Caco-2 (cell line): ENCODE data around the gene SPECC1. TPM values are rescaled to one million over a fixed set of nuclear protein-coding genes. Genes with fewer than 3 reads are reported as not detected.

Source experiments
- BruUV-seq: library from RNA; stranded (reverse); fragments of 400-500 nt; replicated peaks from 2 replicates; lab custom pipeline; 2021; lab: Mats Ljungman, UMichigan
- CTCF ChIA-PET: fragments of 300-600 bp; sonication (Branson Sonifier 250); formaldehyde crosslinking; loops from one replicate; lab custom pipeline; 2022; ENCODE audit warnings: antibody characterized with exemption; lab: Charles Lee
- POLR2A ChIA-PET: fragments of 300-600 bp; sonication (Branson Sonifier 250); formaldehyde crosslinking; loops from one replicate; lab custom pipeline; 2022; ENCODE audit warnings: antibody characterized with exemption; lab: Charles Lee
- DNase-seq, 2 experiments: peaks; one replicate each; pipeline versions ENCODE4 v3.0.0 to v3.0.0-alpha.2; 2020 to 2022
- H3K27me3 ChIP-seq: replicated peaks from 2 replicates; pipeline ENCODE4 v1.6.0; 2011; ENCODE audit warnings: low read length; ENCODE audit not compliant: control insufficient read depth, insufficient read depth
- H3K36me3 ChIP-seq: 2 replicates; pipeline ENCODE4 v1.5.1; 2011; ENCODE audit warnings: low read length; ENCODE audit not compliant: control insufficient read depth, insufficient read depth
- H3K4me1 ChIP-seq: fragments of 250-450 bp; sonication (Bioruptor Pico); 2 replicates; pipeline ENCODE4 v1.5.1; 2020; ENCODE audit warnings: mild to moderate bottlenecking
- H3K4me3 ChIP-seq: 2 replicates; pipeline ENCODE4 v1.5.1; 2011; ENCODE audit warnings: low read depth, mild to moderate bottlenecking, control low read depth, low read length
- H3K9me3 ChIP-seq: fragments of 250-450 bp; sonication (Bioruptor Pico); 2 replicates; pipeline ENCODE4 v1.5.1; 2020; ENCODE audit warnings: mild to moderate bottlenecking, moderate library complexity
- H3K27ac Mint-ChIP-seq: one replicate; pipeline ENCODE4 v1.8.0; 2022; ENCODE audit warnings: mixed read lengths; ENCODE audit not compliant: unreplicated experiment
- H3K27me3 Mint-ChIP-seq: one replicate; pipeline ENCODE4 v1.8.0; 2022; ENCODE audit warnings: mixed read lengths; ENCODE audit not compliant: insufficient read depth, unreplicated experiment
- H3K36me3 Mint-ChIP-seq: one replicate; pipeline ENCODE4 v1.8.0; 2022; ENCODE audit warnings: mild to moderate bottlenecking, mixed read lengths; ENCODE audit not compliant: insufficient read depth, unreplicated experiment
- H3K4me1 Mint-ChIP-seq: one replicate; pipeline ENCODE4 v1.8.0; 2022; ENCODE audit warnings: low read depth, mixed read lengths; ENCODE audit not compliant: unreplicated experiment
- H3K4me3 Mint-ChIP-seq: one replicate; pipeline ENCODE4 v1.8.0; 2022; ENCODE audit warnings: mild to moderate bottlenecking, moderate library complexity, mixed read lengths; ENCODE audit not compliant: unreplicated experiment
- H3K9me3 Mint-ChIP-seq: one replicate; pipeline ENCODE4 v1.8.0; 2022; ENCODE audit warnings: mixed read lengths; ENCODE audit not compliant: unreplicated experiment
- intact Hi-C: fragments of 100-400 bp; cut with micrococcal nuclease; formaldehyde crosslinking; loops from one replicate; pipeline ENCODE4 v1.10.0; 2022; ENCODE audit not compliant: unreplicated experiment
- total RNA-seq: library from RNA; stranded (reverse); gene quantifications from 2 replicates; pipeline ENCODE4 v1.2.3, GENCODE V29; 2022
- TF ChIP-seq, protein P1 (sequence below), 2 experiments: fragments of 200-600 bp in 1 of 2; IDR thresholded peaks; 1 replicate in 1 of 2; 2 replicates in 1 of 2; pipeline versions ENCODE4 v1.5.1 to v1.8.0; 2011 to 2022; ENCODE audit warnings: antibody characterized with exemption in 1 of 2, control low read depth in 1 of 2, inconsistent platforms in 1 of 2, low read depth in 1 of 2, low read length in 1 of 2, mild to moderate bottlenecking in 1 of 2, moderate library complexity in 1 of 2; ENCODE audit not compliant: insufficient read depth in 1 of 2, severe bottlenecking in 1 of 2, unreplicated experiment in 1 of 2

SPECC1 gene
- total RNA-seq, 1 experiment from 2014 or later: 123 TPM

DNA sequence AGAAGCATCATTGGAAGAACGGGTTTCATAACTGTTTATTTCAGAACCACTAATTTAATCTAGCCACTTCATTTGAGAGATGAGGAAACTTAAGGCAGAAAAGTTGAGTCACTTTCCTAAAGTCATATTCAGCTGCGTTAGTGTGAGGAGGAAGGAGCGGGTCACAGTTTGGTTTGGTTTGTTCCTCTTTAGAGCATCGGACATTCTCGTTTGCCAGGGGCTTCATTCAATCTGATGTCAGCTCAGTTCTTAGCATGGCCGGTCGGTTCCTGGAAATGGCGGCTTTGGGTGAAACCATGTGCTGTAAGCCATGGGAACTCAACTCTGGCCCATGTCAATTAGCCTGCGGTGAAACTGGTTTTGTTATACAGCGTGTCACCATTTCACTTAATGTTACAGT lies 271.7 kb downstream of the SPECC1 start:
- Mint-ChIP-seq H3K4me1 (no peaks in the 10 kb centered on the region), H3K36me3 (peaks cover 29% of the 10 kb centered on the region), H3K27ac (no peak overlapping the region), H3K27me3 (no peaks in the 10 kb centered on the region), H3K4me3 (no peak overlapping the region), H3K9me3 (no peaks in the 10 kb centered on the region)
- DNase-seq: no peak
- TF ChIP-seq, protein P1, sequence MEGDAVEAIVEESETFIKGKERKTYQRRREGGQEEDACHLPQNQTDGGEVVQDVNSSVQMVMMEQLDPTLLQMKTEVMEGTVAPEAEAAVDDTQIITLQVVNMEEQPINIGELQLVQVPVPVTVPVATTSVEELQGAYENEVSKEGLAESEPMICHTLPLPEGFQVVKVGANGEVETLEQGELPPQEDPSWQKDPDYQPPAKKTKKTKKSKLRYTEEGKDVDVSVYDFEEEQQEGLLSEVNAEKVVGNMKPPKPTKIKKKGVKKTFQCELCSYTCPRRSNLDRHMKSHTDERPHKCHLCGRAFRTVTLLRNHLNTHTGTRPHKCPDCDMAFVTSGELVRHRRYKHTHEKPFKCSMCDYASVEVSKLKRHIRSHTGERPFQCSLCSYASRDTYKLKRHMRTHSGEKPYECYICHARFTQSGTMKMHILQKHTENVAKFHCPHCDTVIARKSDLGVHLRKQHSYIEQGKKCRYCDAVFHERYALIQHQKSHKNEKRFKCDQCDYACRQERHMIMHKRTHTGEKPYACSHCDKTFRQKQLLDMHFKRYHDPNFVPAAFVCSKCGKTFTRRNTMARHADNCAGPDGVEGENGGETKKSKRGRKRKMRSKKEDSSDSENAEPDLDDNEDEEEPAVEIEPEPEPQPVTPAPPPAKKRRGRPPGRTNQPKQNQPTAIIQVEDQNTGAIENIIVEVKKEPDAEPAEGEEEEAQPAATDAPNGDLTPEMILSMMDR (IDR thresholded peaks at IDR 0.05; ENCODE audit: insufficient read depth in 1 of 2, low read depth in 1 of 2, low read length in 1 of 2, severe bottlenecking in 1 of 2, unreplicated experiment in 1 of 2): no peak
- intact Hi-C loops: no loop called here
- BruUV-seq: no TSS peak
- no peaks in the 10 kb centered on the region for H3K36me3 ChIP-seq
- no peak overlapping the region for H3K4me3 ChIP-seq
- POLR2A ChIA-PET: no interaction called here
- no peaks in the 10 kb centered on the region for H3K9me3 ChIP-seq
- H3K27me3 ChIP-seq: no peaks in the 10 kb centered on the region
- CTCF ChIA-PET: no interaction called here
- no peaks in the 10 kb centered on the region for H3K4me1 ChIP-seq

DNA sequence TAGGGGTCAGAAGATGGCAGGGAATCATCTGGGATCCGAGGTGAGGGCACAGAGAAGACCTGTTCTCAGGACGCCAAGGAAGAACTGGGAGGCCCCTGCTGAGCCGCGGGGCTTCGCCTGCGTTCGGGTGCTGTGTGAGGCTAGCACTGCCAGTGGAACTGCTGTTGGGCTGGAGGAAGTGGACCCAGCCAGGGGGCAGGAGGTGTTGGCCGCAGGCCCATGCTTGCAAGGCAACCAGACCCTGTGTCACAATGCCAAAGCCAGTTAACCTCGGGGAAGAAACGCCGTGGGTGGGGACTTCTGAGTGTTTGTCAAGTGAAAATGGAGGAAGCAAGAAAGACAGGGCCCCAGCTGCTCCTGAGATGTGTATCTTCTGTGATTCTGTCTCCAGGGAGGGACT lies 272.7 kb downstream of the SPECC1 start:
- ChIA-PET POLR2A (no interaction called here), CTCF (no interaction called here)
- H3K9me3 ChIP-seq: no peaks in the 10 kb centered on the region
- intact Hi-C loops: no loop called here
- no peaks in the 10 kb centered on the region for H3K27me3 ChIP-seq
- H3K36me3 ChIP-seq: no peaks in the 10 kb centered on the region
- Mint-ChIP-seq H3K4me1 (no peaks in the 10 kb centered on the region), H3K27ac (no peak overlapping the region), H3K36me3 (peaks cover 30% of the 10 kb centered on the region), H3K4me3 (no peak overlapping the region), H3K9me3 (no peaks in the 10 kb centered on the region), H3K27me3 (no peaks in the 10 kb centered on the region)
- H3K4me3 ChIP-seq: no peak overlapping the region
- BruUV-seq: no TSS peak
- H3K4me1 ChIP-seq: no peaks in the 10 kb centered on the region
- no peak for DNase-seq
- TF ChIP-seq, protein P1 (IDR thresholded peaks at IDR 0.05; ENCODE audit: insufficient read depth in 1 of 2, low read depth in 1 of 2, low read length in 1 of 2, severe bottlenecking in 1 of 2, unreplicated experiment in 1 of 2): no peak

DNA sequence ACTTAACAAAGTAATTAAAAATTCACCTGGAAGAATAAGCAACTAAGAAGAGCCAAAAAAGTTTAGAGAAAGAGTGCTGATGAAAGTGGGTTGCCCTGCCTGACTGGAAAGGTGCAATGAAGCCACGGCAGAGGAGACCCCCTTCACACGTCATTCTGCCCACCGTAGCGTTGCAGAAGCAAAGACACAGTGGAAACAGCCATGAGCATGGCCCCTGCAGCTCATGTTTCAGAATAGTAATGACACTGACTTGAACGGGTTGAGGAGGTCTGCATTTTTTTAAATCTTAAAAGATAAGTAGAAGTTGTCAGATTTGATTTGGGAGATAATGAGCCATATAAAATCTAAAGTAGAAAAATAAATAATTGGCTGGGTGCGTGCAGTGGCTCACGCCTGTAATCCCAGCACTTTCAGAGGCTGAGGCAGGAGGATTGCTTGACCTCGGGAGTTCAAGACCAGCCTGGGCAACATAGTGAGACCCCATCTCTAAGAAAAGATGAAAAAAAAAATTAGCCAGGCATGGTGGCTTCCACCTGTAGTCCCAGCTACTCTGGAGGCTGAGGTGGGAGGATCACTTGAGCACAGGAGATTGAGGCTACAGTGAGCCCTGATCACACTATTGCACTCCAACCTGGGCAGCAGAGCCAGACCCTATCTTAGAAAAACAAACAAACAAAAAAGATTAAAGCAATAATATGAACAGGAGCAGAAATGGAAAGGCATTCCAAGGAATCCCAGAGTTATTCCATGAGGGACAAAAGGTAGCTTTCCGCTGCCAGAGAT lies 273.6 kb downstream of the SPECC1 start:
- Histone ChIP-seq H3K36me3 (no peaks in the 10 kb centered on the region), H3K4me3 (no peak overlapping the region), H3K27me3 (no peaks in the 10 kb centered on the region), H3K4me1 (no peaks in the 10 kb centered on the region), H3K9me3 (no peaks in the 10 kb centered on the region)
- TF ChIP-seq, protein P1 (IDR thresholded peaks at IDR 0.05; ENCODE audit: insufficient read depth in 1 of 2, low read depth in 1 of 2, low read length in 1 of 2, severe bottlenecking in 1 of 2, unreplicated experiment in 1 of 2): no peak
- ChIA-PET POLR2A (no interaction called here), CTCF (no interaction called here)
- Mint-ChIP-seq H3K27me3 (no peaks in the 10 kb centered on the region), H3K36me3 (peaks cover 29% of the 10 kb centered on the region), H3K9me3 (no peaks in the 10 kb centered on the region), H3K27ac (no peak overlapping the region), H3K4me3 (no peak overlapping the region), H3K4me1 (no peaks in the 10 kb centered on the region)
- BruUV-seq: no TSS peak
- no peak for DNase-seq
- intact Hi-C loops: no loop called here
